Astrocyte (in vitro differentiated cells and primary cell): ENCODE results near the gene INPP4B. TPM values are rescaled to one million over a fixed set of nuclear protein-coding genes. Genes with fewer than 3 reads are reported as not detected.
A peak's percentile ranks its signal among the peaks of the same experiment; 100 is the strongest.

Experiments
- DNase-seq: peaks from one replicate; pipeline ENCODE4 v3.0.0-alpha.2; 2010; ENCODE audit warnings: low read depth
- FAIRE-seq: peaks from 2 replicates; lab custom pipeline; 2011; peaks lifted over from hg19 to GRCh38; lab: Jason Lieb, UNC
- H2AFZ ChIP-seq: 2 replicates; pipeline ENCODE4 v1.6.0; 2012; ENCODE audit warnings: low read depth, low read length, inconsistent platforms
- H3K27ac ChIP-seq: 2 replicates; pipeline ENCODE4 v1.5.1; 2011; ENCODE audit warnings: low read depth, low read length, inconsistent platforms
- H3K27me3 ChIP-seq: 2 replicates; pipeline ENCODE4 v1.6.0; 2011; ENCODE audit warnings: low read length, inconsistent platforms; ENCODE audit not compliant: insufficient read depth
- H3K36me3 ChIP-seq: 2 replicates; pipeline ENCODE4 v1.5.1; 2011; ENCODE audit warnings: low read length, inconsistent platforms; ENCODE audit not compliant: insufficient read depth
- H3K4me1 ChIP-seq: 2 replicates; pipeline ENCODE4 v1.5.1; 2011; ENCODE audit warnings: low read length, inconsistent platforms; ENCODE audit not compliant: insufficient read depth
- H3K4me2 ChIP-seq: 2 replicates; pipeline ENCODE4 v1.6.0; 2012; ENCODE audit warnings: low read length, inconsistent platforms
- H3K4me3 ChIP-seq: 2 replicates; pipeline ENCODE4 v1.5.1; 2011; ENCODE audit warnings: low read depth, mild to moderate bottlenecking, low read length, inconsistent platforms; ENCODE audit not compliant: insufficient read depth
- H3K79me2 ChIP-seq: 2 replicates; pipeline ENCODE4 v1.6.0; 2012; ENCODE audit warnings: mild to moderate bottlenecking, low read length, inconsistent platforms; ENCODE audit not compliant: insufficient read depth
- H3K9ac ChIP-seq: 2 replicates; pipeline ENCODE4 v1.6.0; 2012; ENCODE audit warnings: mild to moderate bottlenecking, low read length, inconsistent platforms
- H3K9me3 ChIP-seq: 2 replicates; pipeline ENCODE4 v1.5.1; 2012; ENCODE audit warnings: low read depth, mild to moderate bottlenecking, low read length, inconsistent platforms; ENCODE audit not compliant: insufficient read depth
- H4K20me1 ChIP-seq: 2 replicates; pipeline ENCODE4 v1.6.0; 2012; ENCODE audit warnings: low read length, inconsistent platforms; ENCODE audit not compliant: insufficient read depth
- H3K27ac Mint-ChIP-seq: one replicate; pipeline ENCODE4 v1.8.0; 2021; ENCODE audit warnings: mild to moderate bottlenecking, mixed read lengths; ENCODE audit not compliant: unreplicated experiment
- H3K27me3 Mint-ChIP-seq: one replicate; pipeline ENCODE4 v1.8.0; 2021; ENCODE audit warnings: low read depth, mixed read lengths; ENCODE audit not compliant: unreplicated experiment
- H3K36me3 Mint-ChIP-seq: one replicate; pipeline ENCODE4 v1.8.0; 2021; ENCODE audit warnings: low read depth, mixed read lengths; ENCODE audit not compliant: unreplicated experiment
- H3K4me1 Mint-ChIP-seq: one replicate; pipeline ENCODE4 v1.8.0; 2021; ENCODE audit warnings: low read depth, mixed read lengths; ENCODE audit not compliant: unreplicated experiment
- H3K4me3 Mint-ChIP-seq: one replicate; pipeline ENCODE4 v1.8.0; 2021; ENCODE audit warnings: mild to moderate bottlenecking, moderate library complexity, mixed read lengths; ENCODE audit not compliant: unreplicated experiment
- H3K9me3 Mint-ChIP-seq: one replicate; pipeline ENCODE4 v1.8.0; 2021; ENCODE audit warnings: mild to moderate bottlenecking, mixed read lengths; ENCODE audit not compliant: unreplicated experiment
- EZH2 ChIP-seq: IDR thresholded peaks from 2 replicates; pipeline ENCODE4 v1.6.1; 2012; ENCODE audit warnings: mild to moderate bottlenecking, low read length, inconsistent platforms; ENCODE audit not compliant: insufficient read depth
- total RNA-seq: library from RNA; stranded (reverse); gene quantifications from 2 replicates; pipeline ENCODE4 v1.2.1, GENCODE V29; 2021
- TF ChIP-seq, protein P1 (sequence below): IDR thresholded peaks from 2 replicates; pipeline ENCODE4 v1.5.1; 2011; ENCODE audit warnings: low read depth, mild to moderate bottlenecking, inconsistent platforms, low read length, moderate library complexity; ENCODE audit not compliant: insufficient read depth

INPP4B gene
- total RNA-seq, 1 donor from 2014 or later = 2.8 TPM

DNA sequence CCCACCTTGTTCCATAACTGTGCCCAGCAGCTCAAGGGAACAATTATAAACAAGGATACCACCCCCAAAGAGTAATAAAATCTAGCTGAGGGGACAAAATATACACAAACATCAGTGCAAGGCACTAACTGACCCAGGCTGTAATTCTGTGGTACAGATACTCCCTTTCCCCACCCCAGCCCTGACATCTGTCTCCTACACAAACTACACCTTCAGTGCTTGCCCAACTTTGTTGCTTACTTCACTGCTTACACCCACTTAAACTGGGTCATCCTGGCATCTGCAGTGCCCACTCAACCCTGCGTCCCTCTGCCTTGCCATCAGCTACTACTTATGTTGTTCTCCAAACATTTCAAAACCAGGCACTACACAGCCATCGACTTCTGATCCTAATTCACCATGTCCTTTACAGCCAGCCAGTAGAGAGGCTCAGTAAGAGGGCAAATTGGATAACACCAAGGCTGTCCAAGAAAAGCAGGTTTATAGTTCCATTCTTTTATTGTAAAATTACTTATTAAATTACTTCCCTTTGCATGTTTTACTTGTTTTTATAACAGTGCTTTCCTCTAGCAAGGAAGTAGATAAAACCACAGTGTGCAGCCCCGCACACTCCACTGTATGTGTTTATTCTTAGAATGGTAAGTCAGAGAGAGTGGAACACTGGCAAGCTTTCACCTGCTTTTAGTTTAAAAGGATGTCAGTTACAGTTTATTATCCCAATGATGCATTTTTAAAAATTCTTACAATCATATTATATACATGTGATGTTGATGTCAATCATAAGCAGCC lies 149.6 kb downstream of the INPP4B start:
- no peak overlapping the region for H3K4me3 Mint-ChIP-seq
- Histone ChIP-seq H3K27ac (no peak overlapping the region), H3K36me3 (no peaks in the 10 kb centered on the region), H4K20me1 (no peaks in the 10 kb centered on the region), H3K79me2 (no peaks in the 10 kb centered on the region), H3K4me2 (no peak overlapping the region), H2AFZ (peak overlapping the region; percentile 16), H3K9ac (no peak overlapping the region), H3K27me3 (no peaks in the 10 kb centered on the region), H3K4me3 (no peak overlapping the region), H3K4me1 (no peaks in the 10 kb centered on the region), H3K9me3 (no peaks in the 10 kb centered on the region)
- H3K9me3 Mint-ChIP-seq = no peaks in the 10 kb centered on the region
- no peak overlapping the region for H3K27ac Mint-ChIP-seq
- H3K36me3 Mint-ChIP-seq = no peaks in the 10 kb centered on the region
- H3K27me3 Mint-ChIP-seq = peaks cover 2% of the 10 kb centered on the region
- TF ChIP-seq, protein P1, sequence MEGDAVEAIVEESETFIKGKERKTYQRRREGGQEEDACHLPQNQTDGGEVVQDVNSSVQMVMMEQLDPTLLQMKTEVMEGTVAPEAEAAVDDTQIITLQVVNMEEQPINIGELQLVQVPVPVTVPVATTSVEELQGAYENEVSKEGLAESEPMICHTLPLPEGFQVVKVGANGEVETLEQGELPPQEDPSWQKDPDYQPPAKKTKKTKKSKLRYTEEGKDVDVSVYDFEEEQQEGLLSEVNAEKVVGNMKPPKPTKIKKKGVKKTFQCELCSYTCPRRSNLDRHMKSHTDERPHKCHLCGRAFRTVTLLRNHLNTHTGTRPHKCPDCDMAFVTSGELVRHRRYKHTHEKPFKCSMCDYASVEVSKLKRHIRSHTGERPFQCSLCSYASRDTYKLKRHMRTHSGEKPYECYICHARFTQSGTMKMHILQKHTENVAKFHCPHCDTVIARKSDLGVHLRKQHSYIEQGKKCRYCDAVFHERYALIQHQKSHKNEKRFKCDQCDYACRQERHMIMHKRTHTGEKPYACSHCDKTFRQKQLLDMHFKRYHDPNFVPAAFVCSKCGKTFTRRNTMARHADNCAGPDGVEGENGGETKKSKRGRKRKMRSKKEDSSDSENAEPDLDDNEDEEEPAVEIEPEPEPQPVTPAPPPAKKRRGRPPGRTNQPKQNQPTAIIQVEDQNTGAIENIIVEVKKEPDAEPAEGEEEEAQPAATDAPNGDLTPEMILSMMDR = no peak
- no peak for TF ChIP-seq EZH2
- H3K4me1 Mint-ChIP-seq = no peaks in the 10 kb centered on the region
- DNase-seq (no peak), FAIRE-seq (no peak)

DNA sequence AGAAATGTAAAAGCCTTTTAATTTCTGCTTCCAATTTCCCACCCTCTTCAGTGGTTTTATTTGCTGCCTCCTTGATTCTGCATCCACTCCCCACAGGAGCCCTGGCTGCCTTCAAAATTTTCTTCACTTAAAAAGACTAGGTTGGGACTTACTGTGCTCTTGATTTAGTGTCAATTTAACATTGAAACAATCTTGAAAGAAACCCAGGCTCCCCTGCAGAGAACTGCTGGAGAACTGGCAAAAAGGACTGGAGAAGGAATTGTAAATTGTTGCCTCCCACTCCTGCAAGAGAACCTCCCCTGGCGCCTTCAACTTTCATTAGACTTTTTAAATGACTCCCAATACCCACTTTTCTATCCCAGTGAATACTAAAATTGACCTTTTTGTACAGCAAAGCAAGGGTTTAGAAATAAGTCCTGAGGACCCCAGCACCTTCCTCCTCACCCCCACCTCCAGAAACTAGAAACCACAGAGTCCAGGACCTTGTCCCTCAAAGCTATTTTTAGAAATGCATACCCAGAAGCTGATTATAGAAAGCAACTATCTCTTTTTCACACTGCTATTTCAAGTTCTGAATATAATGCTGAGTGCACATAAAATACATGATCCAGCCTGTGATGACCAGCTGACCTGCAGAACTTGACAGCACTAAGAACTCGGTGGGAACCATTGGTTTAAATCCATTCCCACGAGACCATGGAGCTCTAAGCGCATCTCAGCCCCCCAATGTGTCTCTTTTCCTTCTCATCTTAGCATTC lies 155.5 kb downstream of the INPP4B start:
- no peaks in the 10 kb centered on the region for H3K9me3 ChIP-seq
- H4K20me1 ChIP-seq = no peaks in the 10 kb centered on the region
- no peak for TF ChIP-seq EZH2
- TF ChIP-seq, protein P1 = no peak
- no peaks in the 10 kb centered on the region for H3K36me3 ChIP-seq
- no peak overlapping the region for H3K4me3 ChIP-seq
- H3K9ac ChIP-seq = no peak overlapping the region
- H3K79me2 ChIP-seq = no peaks in the 10 kb centered on the region
- FAIRE-seq = no peak
- no peaks in the 10 kb centered on the region for H3K27me3 ChIP-seq
- no peak overlapping the region for H3K4me2 ChIP-seq
- Mint-ChIP-seq H3K36me3 (no peaks in the 10 kb centered on the region), H3K27ac (no peak overlapping the region), H3K4me1 (peaks cover 8% of the 10 kb centered on the region), H3K9me3 (no peaks in the 10 kb centered on the region), H3K4me3 (no peak overlapping the region), H3K27me3 (no peaks in the 10 kb centered on the region)
- H3K4me1 ChIP-seq = no peaks in the 10 kb centered on the region
- no peak for DNase-seq
- no peak overlapping the region for H3K27ac ChIP-seq
- no peak overlapping the region for H2AFZ ChIP-seq
